GM12892 (cell line): ENCODE data around the gene APOM.

Source experiments
- POLR2A ChIP-seq: IDR thresholded peaks from 2 replicates; pipeline ENCODE4 v1.6.1; 2011; ENCODE audit warnings: low read depth, low read length, control low read depth
- POLR2AphosphoS5 ChIP-seq: IDR thresholded peaks from 2 replicates; pipeline ENCODE4 v1.6.1; 2011; ENCODE audit warnings: low read depth, low read length, control low read depth
- TAF1 ChIP-seq: IDR thresholded peaks from 2 replicates; pipeline ENCODE4 v1.6.1; 2011; ENCODE audit warnings: low read depth, mild to moderate bottlenecking, control low read depth, low read length, borderline replicate concordance

- TF ChIP-seq TAF1: no peak
- TF ChIP-seq POLR2A: no peak
- no peak for TF ChIP-seq POLR2AphosphoS5
These were observed 20.6 kb upstream of the APOM start for GRCh38 chr6:31634969-31635575.
